GM19099 (cell line): ENCODE measurements around the gene DNAAF1.

Experiments
- POLR2A ChIP-seq: IDR thresholded peaks from 3 replicates; pipeline ENCODE4 v1.6.1; 2011; ENCODE audit warnings: low read depth; ENCODE audit not compliant: insufficient read length; ENCODE audit errors: extremely low read depth

The DNAAF1 gene

DNA sequence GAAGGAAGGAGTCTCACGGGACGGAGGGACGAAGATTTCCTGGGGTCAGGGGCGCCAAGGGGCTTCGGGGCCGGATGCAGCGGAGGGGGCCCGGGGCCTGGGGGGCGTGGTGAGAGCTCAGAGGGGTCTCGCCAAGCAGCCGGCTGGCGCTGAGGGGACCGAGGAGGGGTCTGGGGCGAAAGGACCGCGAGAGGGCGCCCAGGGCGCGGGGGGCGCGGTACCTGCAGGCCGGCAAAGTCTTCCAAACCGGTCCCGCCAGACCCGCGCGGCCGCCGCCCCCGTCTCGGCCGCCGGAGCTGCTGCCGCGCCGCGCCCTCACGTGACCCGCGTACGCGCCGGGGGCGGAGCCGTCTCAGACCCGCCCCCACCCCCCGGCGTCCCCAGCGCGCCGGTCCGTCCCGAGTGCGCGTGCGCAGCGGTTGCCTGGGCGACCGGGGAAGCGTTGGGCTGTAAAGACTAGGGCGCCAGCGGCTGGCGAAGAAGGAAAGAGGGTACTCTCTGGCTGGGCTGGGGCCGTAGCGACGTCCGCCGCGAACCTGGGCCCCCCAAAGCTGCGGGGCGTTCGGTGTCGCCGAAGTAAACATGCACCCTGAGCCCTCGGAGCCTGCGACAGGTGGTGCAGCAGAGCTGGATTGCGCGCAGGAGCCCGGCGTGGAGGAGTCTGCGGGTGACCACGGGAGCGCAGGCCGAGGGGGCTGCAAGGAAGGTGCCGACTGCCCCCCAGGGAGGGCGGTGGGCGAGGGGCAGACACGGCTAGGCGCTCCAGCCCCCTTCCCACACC lies at the start of gene DNAAF1, which contains the start of gene HSDL1:
Gene DNAAF1, plus strand, starts transcription at position 450 of the 781 bp plus-strand sequence. Its CDS starts 133 bp downstream, at position 583.
Gene HSDL1, minus strand, starts transcription at position 319 of the 781 bp plus-strand sequence. CDS start 13,856 bp downstream, outside the sequence.
- peak; percentile 63 for TF ChIP-seq POLR2A

DNA sequence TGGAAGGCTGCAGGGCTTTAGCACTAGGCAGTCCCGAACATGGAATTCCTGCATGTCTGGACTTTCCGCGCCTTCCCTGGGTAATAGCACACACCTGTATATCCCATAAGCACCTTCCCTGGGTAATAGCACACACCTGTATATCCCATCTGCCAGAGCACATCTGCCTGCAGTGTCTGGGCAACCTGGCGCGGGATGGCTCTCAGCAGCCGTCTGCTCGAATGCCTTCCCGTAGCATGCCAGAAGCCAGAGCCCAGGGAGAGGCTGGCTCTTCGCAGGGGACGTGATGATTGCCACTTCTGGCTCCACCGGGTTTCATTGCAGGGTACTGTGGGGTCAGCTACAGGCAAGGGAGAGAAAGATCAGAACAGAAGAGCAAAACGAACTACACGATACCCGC lies 49.6 kb upstream of the DNAAF1 start:
- no peak for TF ChIP-seq POLR2A

DNA sequence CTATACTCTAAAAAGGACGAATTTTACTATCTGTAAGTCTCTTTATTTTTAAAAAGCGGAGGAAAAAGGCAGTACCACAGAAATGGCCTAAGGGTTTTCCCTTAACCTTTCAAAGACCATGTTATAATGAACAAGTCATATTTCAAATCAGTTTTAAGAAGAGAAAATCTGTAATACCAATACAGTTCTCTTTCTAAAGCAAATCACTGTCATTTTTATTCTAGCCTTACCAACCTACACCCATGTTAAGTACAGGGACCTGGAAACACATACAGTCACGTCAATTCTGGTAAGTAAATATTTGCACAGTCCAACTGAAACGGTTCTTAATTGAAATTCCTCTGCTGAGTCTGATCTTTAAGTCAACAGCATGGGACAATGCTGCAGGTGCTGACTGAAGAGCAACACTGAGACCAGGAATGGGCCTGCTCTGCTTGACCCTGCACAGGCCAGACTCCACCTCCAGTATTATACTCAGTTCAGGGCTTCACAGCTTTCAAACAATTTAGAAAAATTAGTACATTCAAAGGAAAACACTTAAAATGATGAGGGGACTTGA lies 48.6 kb upstream of the DNAAF1 start:
- TF ChIP-seq POLR2A: no peak

DNA sequence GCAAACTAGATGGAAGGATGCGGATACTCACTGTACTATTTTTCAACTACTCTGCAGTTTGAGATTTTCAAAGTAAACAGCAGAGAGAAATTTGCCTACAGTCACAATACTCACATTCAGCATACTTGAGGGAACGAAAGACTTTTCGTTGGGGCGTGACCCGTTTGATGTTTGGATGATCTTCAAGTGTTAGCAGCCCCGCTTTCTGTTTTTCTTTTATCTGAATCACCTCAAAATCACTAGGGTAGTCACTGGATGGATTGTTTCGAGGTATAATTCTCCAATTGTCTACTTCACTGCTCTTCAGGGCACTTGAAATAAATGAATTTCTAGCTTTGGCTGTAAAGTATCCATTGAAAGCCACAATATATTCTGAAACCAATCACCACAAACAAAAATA lies 46.2 kb upstream of the DNAAF1 start:
- TF ChIP-seq POLR2A: no peak

DNA sequence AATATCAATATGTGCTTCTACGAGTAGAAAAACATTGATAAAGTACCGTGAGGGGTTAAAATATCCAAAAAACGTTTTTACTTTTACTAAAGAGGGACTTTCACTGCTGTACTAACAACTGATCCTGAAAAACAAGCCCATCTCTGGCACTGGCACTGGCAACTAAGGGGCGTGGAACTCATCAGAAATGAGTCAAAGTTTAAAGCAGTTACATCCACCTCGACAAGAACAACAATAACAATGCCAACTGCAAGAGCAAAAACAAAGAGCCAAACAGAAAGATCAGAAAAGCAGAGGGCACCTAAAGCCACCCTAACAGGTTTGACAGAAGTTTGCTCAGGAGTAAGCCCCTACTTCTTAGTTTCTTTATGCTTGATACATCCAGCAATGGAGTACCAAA lies 41.4 kb upstream of the DNAAF1 start:
- TF ChIP-seq POLR2A: no peak

DNA sequence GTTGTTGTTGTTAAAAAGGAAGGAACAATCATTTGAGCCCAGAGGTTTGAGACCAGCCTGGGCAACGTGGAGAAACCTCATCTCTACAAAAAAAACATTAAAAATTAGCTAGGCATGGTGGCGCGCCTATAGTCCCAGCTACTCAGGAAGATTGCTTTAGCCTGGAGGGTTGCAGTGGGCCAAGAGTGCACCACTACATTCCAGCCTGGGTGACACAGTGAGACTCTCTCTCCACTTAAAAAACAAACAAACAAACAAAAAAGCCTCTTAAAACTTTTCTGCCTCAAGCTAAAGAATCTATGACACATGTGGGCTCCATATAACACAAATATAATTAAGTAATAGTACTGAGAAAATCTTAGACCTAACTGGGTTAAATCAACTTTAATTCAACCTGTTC lies 40.9 kb upstream of the DNAAF1 start:
- no peak for TF ChIP-seq POLR2A

DNA sequence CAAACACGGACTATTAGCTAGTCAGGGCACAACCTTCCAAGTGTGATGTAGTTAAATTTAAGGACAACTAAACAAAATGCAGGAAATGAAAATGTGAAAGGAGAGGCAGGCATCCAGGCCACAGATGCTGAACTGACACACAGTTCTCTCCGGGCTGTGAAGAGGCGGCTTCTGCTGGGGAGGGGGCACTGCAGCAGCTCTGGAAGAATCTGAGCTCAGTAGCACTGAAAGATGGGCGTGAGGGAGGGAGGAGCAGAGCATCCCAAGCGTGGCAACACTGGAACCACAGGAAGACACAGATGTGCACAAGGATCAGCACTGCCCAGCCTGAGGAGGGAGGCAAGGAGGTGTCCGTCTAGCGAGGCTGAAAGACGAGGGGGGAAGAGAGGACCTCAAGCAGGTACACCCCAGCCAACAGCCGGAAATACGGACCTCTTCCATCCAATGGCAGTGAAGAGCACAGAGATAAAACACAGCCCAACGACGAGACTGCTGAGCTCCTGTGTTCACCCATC lies 39.8 kb upstream of the DNAAF1 start:
- TF ChIP-seq POLR2A: no peak

DNA sequence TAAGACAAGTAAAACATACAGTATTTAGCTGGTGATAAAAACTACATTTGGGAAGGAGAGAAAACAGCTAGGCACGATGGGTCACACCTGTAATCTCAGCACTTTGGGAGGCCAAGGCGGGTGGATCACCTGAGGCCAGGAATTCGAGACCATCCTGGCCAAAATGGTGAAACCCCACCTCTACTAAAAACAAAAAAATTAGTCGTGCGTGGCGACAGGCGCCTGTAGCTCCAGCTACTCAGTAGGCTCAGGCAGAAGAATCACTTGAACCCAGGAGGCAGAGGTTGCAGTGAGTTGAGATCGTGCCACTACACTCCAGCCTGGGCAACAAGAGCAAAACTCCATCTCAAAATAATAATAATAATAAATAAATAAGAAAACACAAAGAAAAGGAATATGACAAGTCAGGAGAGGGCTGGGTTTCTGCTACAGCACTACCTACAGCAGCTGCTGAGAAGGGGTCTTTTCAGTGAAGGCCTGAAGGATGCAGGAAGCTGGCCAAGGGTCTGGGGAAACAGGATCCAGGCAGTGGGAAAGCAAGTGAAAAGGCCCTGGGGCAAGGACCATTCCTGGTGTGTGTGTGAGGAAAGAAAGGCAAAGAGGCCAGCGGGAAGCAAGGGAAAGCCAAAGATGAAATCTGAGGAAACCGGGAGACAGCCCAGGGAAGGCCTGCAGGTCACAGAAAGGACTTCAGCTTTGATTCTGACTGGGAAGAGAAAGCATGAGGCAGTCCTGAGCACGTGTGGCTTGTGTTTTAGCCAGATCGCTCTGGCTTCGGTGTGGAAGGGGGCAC lies 39.0 kb upstream of the DNAAF1 start:
- no peak for TF ChIP-seq POLR2A

DNA sequence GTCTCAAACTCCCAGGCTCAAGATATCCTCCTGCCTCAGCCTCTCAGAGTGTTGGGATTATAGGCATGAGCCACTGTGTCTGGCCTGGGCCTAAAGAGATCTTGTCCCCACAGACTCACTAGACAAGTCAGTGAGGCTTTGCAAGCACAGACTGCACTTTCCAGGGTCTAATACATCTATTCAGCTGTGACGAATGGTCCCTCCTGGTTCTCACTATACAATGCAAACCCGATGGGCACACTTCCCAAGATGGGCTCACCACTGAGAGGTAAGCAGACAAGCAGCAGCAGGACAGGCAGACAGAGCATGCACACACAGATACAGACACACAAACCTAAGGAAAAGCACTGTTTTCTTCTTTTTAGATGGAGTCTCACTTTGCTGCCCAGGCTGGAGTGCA lies 37.2 kb upstream of the DNAAF1 start:
- no peak for TF ChIP-seq POLR2A

DNA sequence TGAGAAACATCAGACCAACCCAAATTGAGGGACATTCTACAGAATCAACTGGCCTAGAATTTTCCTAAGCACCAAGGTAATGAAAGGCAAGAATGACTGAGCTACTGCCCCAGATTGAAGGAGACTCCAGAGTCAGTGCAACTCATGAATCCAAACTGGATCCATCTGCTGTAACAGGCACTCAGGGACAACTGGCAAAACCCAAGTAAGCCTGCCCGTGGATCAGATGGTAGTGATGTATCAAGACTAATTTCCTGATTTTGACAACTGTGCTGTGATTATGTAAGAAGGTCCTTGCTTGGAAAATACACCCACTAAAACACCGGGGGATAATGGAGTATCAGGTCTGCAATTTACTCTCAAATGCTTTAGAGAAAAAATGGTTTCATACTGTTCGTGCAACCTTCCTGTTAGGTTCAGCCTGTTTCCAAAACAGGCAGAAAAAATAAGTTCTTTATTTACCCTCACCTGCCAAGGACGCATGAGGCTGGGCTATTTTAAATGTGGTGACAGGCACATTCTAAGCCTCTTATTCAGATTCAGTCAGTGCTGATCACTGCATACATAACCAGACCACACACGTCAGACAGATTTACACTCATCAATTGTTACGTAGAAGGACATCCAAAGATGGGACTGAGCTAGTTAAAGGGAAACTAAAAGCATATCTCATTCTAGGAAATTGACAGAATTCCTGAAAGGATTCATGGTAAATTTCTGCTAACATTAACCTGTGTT lies 35.3 kb upstream of the DNAAF1 start:
- no peak for TF ChIP-seq POLR2A

DNA sequence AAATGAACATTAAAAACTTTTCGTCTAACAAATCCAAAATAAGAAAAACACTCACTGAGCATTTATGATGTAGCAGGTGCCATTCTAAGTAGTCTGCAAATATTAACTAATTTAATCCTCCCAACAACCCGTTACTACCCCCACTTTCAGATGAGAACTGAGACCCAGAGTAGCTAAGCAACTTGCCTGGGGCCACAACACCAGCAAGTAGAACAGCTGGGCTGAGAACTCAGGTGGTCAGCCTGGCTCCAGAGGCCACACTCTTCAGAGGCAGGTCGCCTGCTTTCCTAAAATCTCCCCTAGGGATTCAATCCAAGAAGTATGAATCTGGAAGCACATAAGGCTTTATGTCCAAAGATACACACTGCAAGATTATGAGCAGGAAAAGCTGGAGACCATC lies 34.6 kb upstream of the DNAAF1 start:
- TF ChIP-seq POLR2A: no peak

DNA sequence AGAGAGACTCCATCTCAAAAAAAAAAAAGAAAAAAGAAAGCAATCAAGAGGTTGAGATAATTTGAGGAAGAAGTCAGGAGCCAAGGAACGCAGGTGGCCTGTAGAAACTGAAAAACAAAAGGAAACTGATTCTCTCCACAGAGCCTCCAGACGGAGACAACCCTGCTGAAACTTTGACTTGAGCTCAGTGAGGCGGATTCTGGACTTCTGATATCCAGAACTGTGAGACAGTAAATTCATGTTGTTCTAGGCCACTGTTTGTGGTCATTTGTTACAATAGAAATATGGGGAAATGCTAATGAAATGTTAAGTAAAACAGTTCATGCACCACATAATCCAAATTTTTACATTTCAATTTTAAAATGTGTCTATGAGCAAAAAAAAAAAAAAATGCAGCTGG lies 33.6 kb upstream of the DNAAF1 start:
- TF ChIP-seq POLR2A: no peak

DNA sequence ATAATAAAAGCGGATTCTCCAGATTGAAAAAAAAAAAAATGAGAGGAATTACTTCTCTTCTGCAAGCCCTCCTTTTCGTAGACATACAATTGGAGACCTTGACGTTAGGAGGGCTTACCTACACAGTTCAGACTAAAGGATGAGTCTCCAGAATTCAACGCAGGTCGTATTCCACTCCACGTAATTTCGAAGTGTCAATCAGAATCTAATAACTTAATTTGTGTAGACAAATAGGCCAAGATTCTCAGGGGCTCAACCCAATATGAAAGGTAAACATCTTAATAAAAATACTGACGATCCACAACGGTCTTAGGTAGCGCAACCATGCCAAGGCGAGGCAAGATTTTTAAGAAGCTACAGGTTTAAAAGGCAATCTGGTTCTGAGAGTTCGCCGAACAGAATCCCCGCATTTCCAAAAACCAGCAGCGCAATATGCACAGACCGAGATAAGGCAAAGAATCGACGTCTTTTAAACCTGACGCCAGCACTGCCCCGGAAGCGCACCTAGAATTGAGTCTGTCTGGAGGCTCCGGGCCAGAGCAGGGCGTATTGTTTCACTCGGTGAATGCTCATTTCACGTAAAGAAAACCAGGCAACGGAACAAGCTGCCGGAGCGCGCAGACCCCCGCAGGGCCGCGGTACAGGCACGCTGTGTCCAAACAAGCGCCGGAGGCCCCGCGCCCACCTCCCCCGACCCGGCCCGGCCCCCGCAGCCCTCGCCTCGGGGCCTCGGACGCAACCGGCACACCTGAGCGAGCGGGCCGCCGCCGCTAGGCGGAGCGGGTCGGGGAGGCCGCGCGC lies 29.0 kb upstream of the DNAAF1 start:
- no peak for TF ChIP-seq POLR2A

DNA sequence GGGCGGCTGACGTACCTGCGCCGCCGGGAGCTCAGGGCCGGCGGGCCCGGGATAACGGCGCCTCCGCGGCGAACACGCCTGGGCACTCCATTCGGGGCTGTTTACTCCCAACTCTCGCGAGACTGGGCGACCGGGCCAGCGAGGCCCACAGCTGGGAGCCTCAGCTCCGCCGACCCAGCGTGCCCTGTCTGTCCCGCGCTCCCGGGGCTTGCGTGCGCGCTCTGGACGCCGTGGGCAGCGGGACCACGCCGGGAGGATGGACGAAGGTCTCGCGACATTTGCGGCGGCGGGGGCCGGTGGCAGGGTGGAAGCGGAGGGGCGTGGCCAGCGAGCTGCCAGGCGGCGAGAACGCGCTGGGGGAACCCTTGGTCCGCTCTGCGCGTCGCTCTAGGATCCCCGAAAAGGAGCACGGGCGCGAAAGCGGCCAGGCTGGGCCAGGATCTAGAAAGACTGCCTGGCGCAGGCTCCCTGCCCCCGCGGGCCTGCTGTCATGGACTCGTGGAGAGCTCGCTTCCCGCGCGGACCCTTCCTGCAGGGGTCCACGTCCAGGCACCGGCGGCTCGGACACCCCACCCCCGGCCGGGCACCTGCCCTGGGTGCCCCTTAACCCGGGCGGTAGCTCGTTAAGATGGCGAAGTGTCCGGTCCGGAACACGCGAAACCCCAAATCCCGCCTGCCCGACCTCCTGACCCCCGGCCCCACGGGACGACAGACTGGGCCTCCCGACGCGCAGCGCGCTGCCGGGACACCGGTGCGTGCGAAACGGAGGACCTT lies 28.2 kb upstream of the DNAAF1 start, which contains the start of gene MBTPS1:
Gene MBTPS1, minus strand, starts transcription at position 223 of the 774 bp plus-strand sequence. CDS start 15,159 bp downstream, outside the sequence.
- peak; percentile 87 for TF ChIP-seq POLR2A

DNA sequence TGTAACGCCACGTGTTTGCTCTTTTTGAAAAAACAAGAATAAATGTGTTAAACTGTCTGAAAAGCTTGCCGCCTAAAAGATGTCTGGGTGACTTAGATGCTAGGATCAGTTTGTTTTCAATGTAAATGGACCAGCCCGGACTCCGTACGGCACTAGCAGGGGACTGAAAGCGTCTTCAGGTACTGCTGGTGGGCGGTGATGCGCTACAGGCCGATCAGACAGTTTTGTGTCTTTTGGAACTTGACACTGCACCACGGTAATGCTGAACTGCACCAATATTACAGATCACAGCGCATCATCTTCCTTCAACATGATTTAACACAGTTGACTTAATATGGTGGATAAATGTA lies 27.6 kb upstream of the DNAAF1 start:
- TF ChIP-seq POLR2A: no peak
